Measurements from ENCODE around the gene CCSER1.
"Not testable (repeated sequence)": the region's sequence is repeated elsewhere in the genome, so short reads cannot be mapped to it uniquely, and the experiment has no call there.

DNA sequence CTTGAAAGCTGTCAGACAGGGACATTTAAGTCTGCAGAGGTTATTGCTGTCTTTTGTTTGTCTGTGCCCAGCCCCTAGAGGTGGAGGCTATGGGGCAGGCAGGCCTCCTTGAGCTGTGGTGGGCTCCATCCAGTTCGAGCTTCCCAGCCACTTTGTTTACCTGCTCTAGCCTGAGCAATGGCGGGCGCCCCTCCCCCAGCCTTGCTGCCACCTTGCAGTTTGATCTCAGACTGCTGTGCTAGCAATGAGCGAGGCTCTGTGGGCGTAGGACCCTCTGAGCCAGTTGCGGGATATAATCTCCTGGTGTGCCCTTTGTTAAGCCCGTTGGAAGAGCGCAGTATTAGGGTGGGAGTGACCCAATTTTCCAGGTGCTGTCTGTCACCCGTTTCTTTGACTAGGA, 357.7 kb downstream of the CCSER1 start:
- not testable (repeated sequence) for TF ChIP-seq CTCF (IDR thresholded peaks at IDR 0.05); EZH2 (IDR thresholded peaks at IDR 0.05; ENCODE audit: borderline replicate concordance, insufficient read depth, low read depth, low read length, poor library complexity, severe bottlenecking)

All from B cell (primary cell).